Upper lobe of right lung (tissue), 1 donor: Measurements from ENCODE around the gene PSMD3. TPM values are rescaled to one million over a fixed set of nuclear protein-coding genes. Genes with fewer than 3 reads are reported as not detected.

Experiments
- ATAC-seq: fragments of 200-7000 bp; cut with Tn5 transposase; one replicate; pipeline ENCODE4 v1.9.1; 2020; ENCODE audit warnings: mild to moderate bottlenecking, moderate library complexity
- DNase-seq: peaks from one replicate; pipeline ENCODE4 v3.0.0-alpha.2; 2020
- H3K27ac ChIP-seq: fragments of 200-600 bp; one replicate; pipeline ENCODE4 v1.8.0; 2022
- H3K27me3 ChIP-seq: fragments of 200-600 bp; one replicate; pipeline ENCODE4 v1.8.0; 2022; ENCODE audit warnings: mild to moderate bottlenecking
- H3K36me3 ChIP-seq: fragments of 200-600 bp; one replicate; pipeline ENCODE4 v1.8.0; 2022
- H3K4me1 ChIP-seq: fragments of 200-600 bp; one replicate; pipeline ENCODE4 v1.8.0; 2022
- H3K4me3 ChIP-seq: fragments of 200-600 bp; one replicate; pipeline ENCODE4 v1.8.0; 2022; ENCODE audit warnings: mild to moderate bottlenecking
- H3K9me3 ChIP-seq: fragments of 200-600 bp; one replicate; pipeline ENCODE4 v1.8.0; 2022
- intact Hi-C: fragments of 100-400 bp; cut with DNase I; formaldehyde crosslinking; loops from one replicate; pipeline ENCODE4 v1.11.0; 2022
- total RNA-seq: library from RNA; stranded (reverse); fragmentation: NEBNext Ultra II Directional; extraction: Animal tissue kit (Norgen Biotek cat#: 25700); gene quantifications from one replicate; pipeline ENCODE4 v1.2.1, GENCODE V29; 2021
- TF ChIP-seq, protein P1 (sequence below): fragments of 200-600 bp; IDR thresholded peaks from one replicate; pipeline ENCODE4 v1.8.0; 2022; ENCODE audit warnings: antibody characterized with exemption
- donor health status: DM: no; HTN: yes; CAD: no; lungs with severe emphysema.

Gene PSMD3
- total RNA-seq, 1 donor from 2014 or later = 73.6 TPM

DNA sequence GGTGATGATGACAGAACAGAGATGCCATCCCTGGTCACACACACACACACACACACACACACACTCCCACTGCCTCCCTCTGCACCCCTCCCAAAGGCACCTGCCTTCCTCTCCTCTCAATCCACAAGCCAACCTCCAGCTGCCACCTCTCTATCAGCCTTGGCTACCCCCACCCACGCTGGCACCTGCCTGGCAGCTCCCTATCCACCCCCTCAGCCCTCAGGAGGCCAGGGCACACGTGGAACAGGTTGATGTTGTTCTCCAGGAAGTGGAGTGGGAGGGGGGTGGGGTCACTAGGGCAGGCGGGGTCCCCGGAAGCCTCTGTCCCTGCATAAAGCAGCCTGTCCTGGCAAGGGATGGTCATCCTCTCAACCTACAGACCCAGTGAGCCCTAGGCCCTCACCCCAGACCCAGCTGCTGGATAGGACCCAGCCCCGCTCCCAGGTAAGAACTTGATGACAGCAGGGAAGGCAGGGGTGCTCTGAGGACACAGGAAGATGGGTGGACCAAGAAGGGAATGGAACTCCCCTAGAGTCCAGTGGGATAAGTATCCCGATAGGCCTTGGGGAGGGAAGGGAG, 17.9 kb upstream of the PSMD3 start, which contains the start of gene GSDMA:
GSDMA (plus strand) TSS at position 363 of the 579 bp plus-strand sequence. CDS start 2,684 bp downstream, outside the sequence.
- intact Hi-C loops = no loop called here
- H3K9me3 ChIP-seq = no peaks in the 10 kb centered on the region
- ATAC-seq (no peak), DNase-seq (no peak)
- peaks cover 3% of the 10 kb centered on the region for H3K4me1 ChIP-seq
- TF ChIP-seq, protein P1, sequence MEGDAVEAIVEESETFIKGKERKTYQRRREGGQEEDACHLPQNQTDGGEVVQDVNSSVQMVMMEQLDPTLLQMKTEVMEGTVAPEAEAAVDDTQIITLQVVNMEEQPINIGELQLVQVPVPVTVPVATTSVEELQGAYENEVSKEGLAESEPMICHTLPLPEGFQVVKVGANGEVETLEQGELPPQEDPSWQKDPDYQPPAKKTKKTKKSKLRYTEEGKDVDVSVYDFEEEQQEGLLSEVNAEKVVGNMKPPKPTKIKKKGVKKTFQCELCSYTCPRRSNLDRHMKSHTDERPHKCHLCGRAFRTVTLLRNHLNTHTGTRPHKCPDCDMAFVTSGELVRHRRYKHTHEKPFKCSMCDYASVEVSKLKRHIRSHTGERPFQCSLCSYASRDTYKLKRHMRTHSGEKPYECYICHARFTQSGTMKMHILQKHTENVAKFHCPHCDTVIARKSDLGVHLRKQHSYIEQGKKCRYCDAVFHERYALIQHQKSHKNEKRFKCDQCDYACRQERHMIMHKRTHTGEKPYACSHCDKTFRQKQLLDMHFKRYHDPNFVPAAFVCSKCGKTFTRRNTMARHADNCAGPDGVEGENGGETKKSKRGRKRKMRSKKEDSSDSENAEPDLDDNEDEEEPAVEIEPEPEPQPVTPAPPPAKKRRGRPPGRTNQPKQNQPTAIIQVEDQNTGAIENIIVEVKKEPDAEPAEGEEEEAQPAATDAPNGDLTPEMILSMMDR = no peak
- no peak within 1 kb of the TSS for H3K4me3 ChIP-seq
- no peak within 1 kb of the TSS for H3K27ac ChIP-seq
- no peaks in the 10 kb centered on the region for H3K36me3 ChIP-seq
- no peaks in the 10 kb centered on the region for H3K27me3 ChIP-seq

DNA sequence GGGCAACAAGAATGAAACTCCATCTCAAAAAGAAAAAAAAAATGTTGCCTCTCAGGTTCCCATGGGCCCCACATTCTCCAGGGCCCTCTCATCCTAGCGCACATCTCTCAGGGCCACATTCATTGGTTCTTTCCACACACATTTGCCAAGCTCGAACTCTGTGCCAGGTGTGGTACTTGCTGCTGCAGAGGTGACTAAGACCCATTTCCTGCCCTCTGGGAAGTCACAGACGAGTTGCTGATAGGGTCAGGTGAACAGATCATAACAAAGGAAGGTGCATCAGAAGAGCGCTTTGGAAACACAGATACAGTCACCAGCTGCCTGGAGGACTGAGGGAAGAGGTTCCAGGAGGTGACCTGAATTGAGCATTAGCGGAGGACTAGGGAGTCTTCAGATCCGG, 16.8 kb upstream of the PSMD3 start:
- no peaks in the 10 kb centered on the region for H3K36me3 ChIP-seq
- H3K4me3 ChIP-seq = no peak overlapping the region
- ATAC-seq (no peak), DNase-seq (no peak)
- peaks cover 3% of the 10 kb centered on the region for H3K4me1 ChIP-seq
- intact Hi-C loops = no loop called here
- no peaks in the 10 kb centered on the region for H3K9me3 ChIP-seq
- TF ChIP-seq, protein P1 = no peak
- H3K27me3 ChIP-seq = no peaks in the 10 kb centered on the region
- H3K27ac ChIP-seq = no peak overlapping the region

DNA sequence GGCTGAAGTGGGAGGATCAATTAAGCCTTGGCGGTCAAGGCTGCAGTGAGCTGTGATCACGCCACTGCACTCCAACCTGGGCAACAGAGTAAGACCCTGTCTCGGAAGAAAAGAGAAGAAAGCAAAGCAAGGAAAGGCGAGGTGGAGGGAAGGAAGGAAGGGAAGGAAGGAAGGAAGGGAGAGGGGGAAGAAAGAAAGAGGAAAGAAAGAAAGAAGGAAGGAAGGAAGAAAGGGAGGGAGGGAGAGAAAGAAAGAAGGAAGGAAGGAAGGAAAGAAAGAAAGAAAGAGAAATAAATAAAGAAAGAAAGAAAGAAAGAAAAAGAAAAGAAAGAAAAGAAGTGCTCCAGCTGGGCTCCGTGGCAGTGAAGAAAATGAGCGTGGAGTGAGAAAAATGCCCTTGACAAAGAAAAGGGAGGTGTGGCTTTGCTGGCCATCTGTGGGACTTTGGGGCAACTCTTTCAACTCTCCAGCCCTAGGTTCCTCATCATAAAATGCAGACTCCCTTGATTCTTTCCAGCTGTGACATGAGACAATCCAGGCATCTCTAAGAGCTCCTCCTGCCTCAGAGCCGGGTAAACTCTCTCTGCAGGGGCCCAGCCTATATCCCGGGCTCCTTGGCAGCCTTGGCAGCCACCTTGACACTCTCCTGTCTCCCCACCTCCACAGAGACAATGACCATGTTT, 15.4 kb upstream of the PSMD3 start:
- no peak for ATAC-seq
- no peaks in the 10 kb centered on the region for H3K36me3 ChIP-seq
- no peaks in the 10 kb centered on the region for H3K9me3 ChIP-seq
- H3K4me3 ChIP-seq = no peak overlapping the region
- no peak for DNase-seq
- H3K27me3 ChIP-seq = no peaks in the 10 kb centered on the region
- intact Hi-C loops = no loop called here
- TF ChIP-seq, protein P1 = no peak
- H3K27ac ChIP-seq = no peak overlapping the region
- no peaks in the 10 kb centered on the region for H3K4me1 ChIP-seq

DNA sequence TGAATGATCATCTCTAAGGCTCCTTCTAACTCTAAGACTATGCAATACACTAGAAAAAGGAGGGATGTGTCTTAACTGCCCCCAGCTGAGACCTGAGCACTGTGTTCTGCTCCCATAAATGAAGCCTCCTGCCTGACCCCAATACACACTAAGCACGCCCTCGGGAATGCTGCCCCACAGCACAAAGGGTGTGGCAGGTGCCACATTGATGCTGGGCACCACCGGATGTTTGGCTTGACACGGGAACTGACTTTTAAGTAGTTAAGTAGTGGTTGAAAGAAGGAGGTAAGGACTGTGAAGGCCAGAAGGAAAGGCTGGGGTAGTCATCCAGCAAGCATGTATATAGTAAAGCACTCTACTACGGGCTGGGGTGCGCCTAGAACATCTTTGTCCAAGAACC, 13.8 kb upstream of the PSMD3 start:
- Histone ChIP-seq H3K27me3 (no peaks in the 10 kb centered on the region), H3K4me1 (no peaks in the 10 kb centered on the region), H3K36me3 (no peaks in the 10 kb centered on the region), H3K9me3 (no peaks in the 10 kb centered on the region), H3K4me3 (no peak overlapping the region), H3K27ac (peak overlapping the region; percentile 36)
- DNase-seq (no peak), ATAC-seq (no peak)
- intact Hi-C loops = no loop called here
- TF ChIP-seq, protein P1 = no peak

DNA sequence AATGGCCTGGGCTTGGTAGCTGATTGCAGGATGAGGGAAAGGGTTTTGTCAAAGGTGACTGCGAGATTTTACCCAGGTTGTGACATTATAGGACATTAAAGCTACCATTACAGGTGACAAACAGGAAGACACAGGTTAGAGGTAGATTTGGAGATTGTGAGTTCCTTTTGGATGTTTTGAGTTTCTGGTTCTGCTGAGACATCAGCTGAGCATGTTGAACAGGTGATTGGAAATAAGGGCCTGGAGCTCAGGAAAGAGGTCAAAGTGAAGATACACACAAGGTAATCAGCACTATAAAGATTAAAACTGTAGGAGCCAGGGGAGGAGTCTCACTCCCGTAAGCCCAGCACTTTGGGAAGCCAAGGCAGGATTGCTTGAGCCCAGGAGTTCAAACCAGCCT, 11.8 kb upstream of the PSMD3 start:
- no peak overlapping the region for H3K27ac ChIP-seq
- H3K36me3 ChIP-seq = no peaks in the 10 kb centered on the region
- intact Hi-C loops = no loop called here
- no peak overlapping the region for H3K4me3 ChIP-seq
- no peaks in the 10 kb centered on the region for H3K27me3 ChIP-seq
- no peak for DNase-seq
- TF ChIP-seq, protein P1 = no peak
- no peaks in the 10 kb centered on the region for H3K9me3 ChIP-seq
- H3K4me1 ChIP-seq = no peaks in the 10 kb centered on the region
- no peak for ATAC-seq
